Heart right ventricle (tissue), 16 donors: ENCODE data around the gene OMA1. TPM values are rescaled to one million over a fixed set of nuclear protein-coding genes. Genes with fewer than 3 reads are reported as not detected.
"Not testable (repeated sequence)": the region's sequence is repeated elsewhere in the genome, so short reads cannot be mapped to it uniquely, and the experiment has no call there.

ENCODE experiments used
- ATAC-seq, 8 donors: fragments of 200-7000 bp; cut with Tn5 transposase; one replicate each; pipeline ENCODE4 v1.9.1; 2020; ENCODE audit warnings: mild to moderate bottlenecking in 8 of 8, moderate library complexity in 8 of 8, moderate number of reproducible peaks in 1 of 8
- DNase-seq, 2 donors: peaks; one replicate each; pipeline ENCODE4 v3.0.0-alpha.2; 2020
- H3K27ac ChIP-seq, 10 donors: fragments of 200-600 bp; sonication (generic) in 2 of 10; one replicate each; pipeline versions ENCODE4 v1.5.0 to v1.8.0; 2020 to 2022; ENCODE audit warnings: mild to moderate bottlenecking in 3 of 10
- H3K27me3 ChIP-seq, 7 donors: fragments of 200-600 bp; one replicate each; pipeline ENCODE4 v1.8.0; 2021 to 2022; ENCODE audit warnings: mild to moderate bottlenecking in 2 of 7
- H3K36me3 ChIP-seq, 9 donors: fragments of 200-600 bp; sonication (generic) in 1 of 9; one replicate each; pipeline versions ENCODE4 v1.5.0 to v1.8.0; 2020 to 2022; ENCODE audit warnings: mild to moderate bottlenecking in 2 of 9
- H3K4me1 ChIP-seq, 9 donors: fragments of 200-600 bp; sonication (generic) in 1 of 9; one replicate each; pipeline versions ENCODE4 v1.5.0 to v1.8.0; 2020 to 2022; ENCODE audit warnings: mild to moderate bottlenecking in 4 of 9
- H3K4me3 ChIP-seq, 10 donors: fragments of 200-600 bp; sonication (generic) in 2 of 10; one replicate each; pipeline versions ENCODE4 v1.5.0 to v1.8.0; 2020 to 2022; ENCODE audit warnings: mild to moderate bottlenecking in 7 of 10, moderate library complexity in 2 of 10
- H3K9me3 ChIP-seq, 11 donors: fragments of 200-600 bp in 10 of 11; sonication (generic) in 2 of 11; one replicate each; pipeline versions ENCODE4 v1.5.0 to v1.8.0; 2013 to 2022; ENCODE audit warnings: mild to moderate bottlenecking in 2 of 11, control low read depth in 1 of 11, moderate library complexity in 1 of 11
- WGBS, 2 donors: extraction: QIAGEN DNeasy Blood & Tissue Kit; methylation state at CpG; one replicate each; pipeline ENCODE4 v1.1.7; 2013; ENCODE audit warnings: inconsistent platforms in 1 of 2; 5-methylcytosine and 5-hydroxymethylcytosine counted together
- intact Hi-C, 10 donors: fragments of 100-400 bp; cut with DNase I; formaldehyde crosslinking; loops; one replicate each; pipeline versions ENCODE4 v1.11.1 to v1.14.2; 2022
- polyA plus RNA-seq, 2 donors: library from polyadenylated mRNA; stranded (reverse); fragments of 200-250 nt; gene quantifications; one replicate each; pipeline ENCODE4 v1.2.3, GENCODE V29; 2013
- total RNA-seq, 10 donors: library from RNA; stranded (reverse); fragmentation: NEBNext Ultra II Directional in 3 of 10; extraction: Animal tissue kit (Norgen Biotek cat#: 25700) in 3 of 10; gene quantifications; one replicate each; pipeline versions ENCODE4 v1.2.1 to v1.2.4, GENCODE V29; 2021 to 2023
- TF ChIP-seq, protein P1 (sequence below), 9 donors: fragments of 200-600 bp; sonication (generic) in 2 of 9; IDR thresholded peaks; one replicate each; pipeline versions ENCODE4 v1.5.0 to v1.8.0; 2021 to 2022; ENCODE audit warnings: antibody characterized with exemption in 9 of 9, mild to moderate bottlenecking in 5 of 9, moderate library complexity in 1 of 9
- donor health status: Arrhythmogenic right ventricular cardiomyopathy.
- donor health status: ischemic (EF 13 %, LVEDD 7.1; RV severe dilation, severe dysfunction).
- donor health status: healthy with polysubstance abuse.
- donor health status: DM: no; HTN: yes; CAD: no.
- donor health status: DM: no; HTN: no; CAD: no.
- donor health status: ischemic (EF 25% LVEDD 6.9; RV normal size, moderate dysfunction).
- donor health status: ischemic (EF 25% LVEDD 5.7; RV mildly dilated, moderate dysfunction).
- donor health status: healthy.
- donor health status: DM: yes; HTN: yes; CAD: no.
- donor health status: Ischemic cardiomyopathy.
- donor health status: ischemic (EF 35%, LVEDD 5.7; RV mildly dilated, moderate dysfunction).
- donor health status: nonischemic (EF 11% LVEDD 7.7; RV severe dilation, severe dysfunction).
- donor health status: DM: yes; HTN: yes; CAD: no.
- donor health status: PGD.
- donor health status: ischemic (EF 29% LVEDD 5.4; RV normal size, mild dysfunction).
- donor health status: nonischemic (EF 23%, LVEDD 6.1; RV moderate dilation, normal function).

OMA1 gene
- total and polyA plus RNA-seq, 12 donors: 8.2 to 50.9 (median 34.1) TPM

DNA sequence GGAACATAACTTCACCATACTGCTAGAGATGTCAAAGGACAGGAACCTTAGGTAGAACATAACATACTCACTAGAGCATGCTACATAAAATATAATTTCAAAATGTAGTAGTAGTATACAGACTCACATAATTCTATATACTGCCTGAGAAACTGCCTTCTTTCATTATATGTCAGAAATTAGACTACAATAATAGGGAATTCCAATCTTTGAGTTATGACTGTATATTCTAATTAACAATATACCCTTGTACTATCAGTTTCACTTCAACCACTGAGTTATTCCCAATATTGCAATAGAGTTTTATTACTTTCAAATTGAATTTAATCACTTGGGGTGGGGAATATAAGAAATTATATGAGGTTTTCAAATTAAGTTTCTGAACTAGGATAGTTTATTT lies 44.0 kb downstream of the OMA1 start:
- intact Hi-C loops: no loop called here
- H3K9me3 ChIP-seq: no peaks in the 10 kb centered on the region
- TF ChIP-seq, protein P1, sequence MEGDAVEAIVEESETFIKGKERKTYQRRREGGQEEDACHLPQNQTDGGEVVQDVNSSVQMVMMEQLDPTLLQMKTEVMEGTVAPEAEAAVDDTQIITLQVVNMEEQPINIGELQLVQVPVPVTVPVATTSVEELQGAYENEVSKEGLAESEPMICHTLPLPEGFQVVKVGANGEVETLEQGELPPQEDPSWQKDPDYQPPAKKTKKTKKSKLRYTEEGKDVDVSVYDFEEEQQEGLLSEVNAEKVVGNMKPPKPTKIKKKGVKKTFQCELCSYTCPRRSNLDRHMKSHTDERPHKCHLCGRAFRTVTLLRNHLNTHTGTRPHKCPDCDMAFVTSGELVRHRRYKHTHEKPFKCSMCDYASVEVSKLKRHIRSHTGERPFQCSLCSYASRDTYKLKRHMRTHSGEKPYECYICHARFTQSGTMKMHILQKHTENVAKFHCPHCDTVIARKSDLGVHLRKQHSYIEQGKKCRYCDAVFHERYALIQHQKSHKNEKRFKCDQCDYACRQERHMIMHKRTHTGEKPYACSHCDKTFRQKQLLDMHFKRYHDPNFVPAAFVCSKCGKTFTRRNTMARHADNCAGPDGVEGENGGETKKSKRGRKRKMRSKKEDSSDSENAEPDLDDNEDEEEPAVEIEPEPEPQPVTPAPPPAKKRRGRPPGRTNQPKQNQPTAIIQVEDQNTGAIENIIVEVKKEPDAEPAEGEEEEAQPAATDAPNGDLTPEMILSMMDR (IDR thresholded peaks at IDR 0.05): no peak
- H3K27ac ChIP-seq: no peak overlapping the region
- DNase-seq (no peak), ATAC-seq (no peak)
- no peaks in the 10 kb centered on the region for H3K27me3 ChIP-seq
- peaks cover 0 to 15% (median 0%) of the 10 kb centered on the region in 9 donors for H3K4me1 ChIP-seq
- peaks cover 0 to 55% (median 0%) of the 10 kb centered on the region in 9 donors for H3K36me3 ChIP-seq
- H3K4me3 ChIP-seq: no peak overlapping the region

- DNase-seq (no peak), ATAC-seq (no peak)
- H3K36me3 ChIP-seq: peaks cover 0 to 63% (median 0%) of the 10 kb centered on the region in 9 donors
- whole genome bisulfite sequencing, 2 donors: 68 to 70% methylated on average over 1 of the region's 1 CpG
- peaks cover 0 to 15% (median 0%) of the 10 kb centered on the region in 9 donors for H3K4me1 ChIP-seq
- TF ChIP-seq, protein P1 (IDR thresholded peaks at IDR 0.05): no peak
- H3K27me3 ChIP-seq: no peaks in the 10 kb centered on the region
- intact Hi-C loops: no loop called here
- peaks cover 0 to under 1% (median 0%) of the 10 kb centered on the region in 11 donors for H3K9me3 ChIP-seq
- no peak overlapping the region for H3K27ac ChIP-seq
- no peak overlapping the region for H3K4me3 ChIP-seq
Observed at GRCh38 chr1:58500043-58500442, 46.5 kb downstream of the OMA1 start.

GRCh38 chr1:58497499-58497898 lies 49.0 kb downstream of the OMA1 start:
- TF ChIP-seq, protein P1 (IDR thresholded peaks at IDR 0.05): no peak
- Histone ChIP-seq H3K9me3 (peaks cover 0 to 4% (median 0%) of the 10 kb centered on the region in 11 donors), H3K27ac (no peak overlapping the region), H3K4me3 (no peak overlapping the region), H3K36me3 (peaks cover 0 to 38% (median 0%) of the 10 kb centered on the region in 9 donors), H3K27me3 (no peaks in the 10 kb centered on the region), H3K4me1 (peaks cover 0 to 15% (median 0%) of the 10 kb centered on the region in 9 donors)
- no peak for ATAC-seq
- intact Hi-C loops: no loop called here
- DNase-seq: no peak
- 82% methylated on average over 4 of the region's 4 CpGs for WGBS, 2 donors

GRCh38 chr1:58496042-58496441 lies 50.5 kb downstream of the OMA1 start:
- H3K27ac ChIP-seq: no peak overlapping the region
- intact Hi-C loops: no loop called here
- TF ChIP-seq, protein P1 (IDR thresholded peaks at IDR 0.05): no peak
- no peak overlapping the region for H3K4me3 ChIP-seq
- ATAC-seq (no peak), DNase-seq (no peak)
- H3K4me1 ChIP-seq: peaks cover 0 to 15% (median 0%) of the 10 kb centered on the region in 9 donors
- H3K36me3 ChIP-seq: peaks cover 0 to 24% (median 0%) of the 10 kb centered on the region in 9 donors
- WGBS, 2 donors: 89 to 95% methylated on average over 3 of the region's 3 CpGs
- peaks cover 0 to 6% (median 0%) of the 10 kb centered on the region in 11 donors for H3K9me3 ChIP-seq
- no peaks in the 10 kb centered on the region for H3K27me3 ChIP-seq

DNA sequence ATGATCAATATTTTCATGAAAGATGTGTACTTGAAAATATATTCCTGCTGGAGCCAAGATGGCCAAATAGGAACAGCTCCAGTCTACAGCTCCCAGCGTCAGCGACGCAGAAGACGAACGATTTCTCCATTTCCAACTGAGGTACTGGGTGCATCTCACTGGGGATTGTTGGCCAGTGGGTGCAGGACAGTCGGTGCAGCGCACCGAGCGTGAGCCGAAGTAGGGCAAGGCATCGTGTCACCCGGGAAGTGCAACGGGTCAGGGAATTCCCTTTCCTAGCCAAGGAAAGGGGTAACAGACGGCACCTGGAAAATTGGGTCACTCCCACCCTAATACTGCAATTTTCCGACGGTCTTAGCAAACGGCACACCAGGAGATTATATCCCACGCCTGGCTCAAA lies 57.6 kb downstream of the OMA1 start:
- H3K27ac ChIP-seq, DNase-seq, intact Hi-C loops, H3K4me1 ChIP-seq, H3K4me3 ChIP-seq, H3K27me3 ChIP-seq, ATAC-seq: not testable (repeated sequence)
- Histone ChIP-seq H3K36me3 (peaks cover 0 to 24% (median 0%) of the 10 kb centered on the region in 9 donors), H3K9me3 (peaks cover 0 to 15% (median 0%) of the 10 kb centered on the region in 11 donors)
- 98 to 99% methylated on average over 18 of the region's 18 CpGs for WGBS, 2 donors
